ENCODE data around the gene ZNF24.
A peak's percentile ranks its signal among the peaks of the same experiment; 100 is the strongest.

Gene ZNF24

GRCh38 chr18:35361570-35362321, 17.5 kb upstream of the ZNF24 start:
- H3K4me3 ChIP-seq (replicated peaks in 1 of 2; ENCODE audit: low read depth in 2 of 2, low read length in 2 of 2), result no peak overlapping the region
- DNase-seq (ENCODE audit: low read depth in 2 of 2), result no peak
- TF ChIP-seq CTCF (IDR thresholded peaks at IDR 0.05; ENCODE audit: low read depth, low read length), result no peak

- peak overlapping the region in 1 of 2 donors; percentile 28 for H3K4me3 ChIP-seq (replicated peaks in 1 of 2; ENCODE audit: low read depth in 2 of 2, low read length in 2 of 2)
- DNase-seq (ENCODE audit: low read depth in 2 of 2), result peak; percentile 88 to 92
- peak; percentile 79 for TF ChIP-seq CTCF (IDR thresholded peaks at IDR 0.05; ENCODE audit: low read depth, low read length)
Measured at GRCh38 chr18:35355140-35355618, 11.0 kb upstream of the ZNF24 start.

- TF ChIP-seq CTCF (IDR thresholded peaks at IDR 0.05; ENCODE audit: low read depth, low read length), result no peak
- DNase-seq (ENCODE audit: low read depth in 2 of 2), result no peak
- no peak overlapping the region for H3K4me3 ChIP-seq (replicated peaks in 1 of 2; ENCODE audit: low read depth in 2 of 2, low read length in 2 of 2)
Measured at GRCh38 chr18:35352778-35353177, 8.6 kb upstream of the ZNF24 start.

DNA sequence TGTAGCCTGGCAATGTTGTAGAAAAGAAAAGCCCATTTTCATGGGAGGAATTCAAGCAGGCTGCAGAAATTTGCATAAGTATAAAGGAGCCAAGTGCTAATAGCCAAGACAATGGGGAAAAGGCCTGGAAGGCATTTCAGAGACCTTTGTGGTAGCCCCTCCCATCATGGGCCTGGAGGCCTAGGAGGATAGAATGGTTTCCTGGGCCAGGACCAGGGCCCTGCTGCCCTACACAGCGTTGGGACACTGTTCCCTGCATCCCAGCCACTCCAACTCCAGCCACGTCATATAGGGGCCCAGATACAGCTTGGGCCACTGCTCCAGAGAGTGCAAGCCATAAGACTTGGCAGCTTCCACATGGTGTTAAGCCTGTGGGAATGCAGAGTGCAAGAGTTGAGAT, 8.1 kb upstream of the ZNF24 start:
- H3K4me3 ChIP-seq (replicated peaks in 1 of 2; ENCODE audit: low read depth in 2 of 2, low read length in 2 of 2), result no peak overlapping the region

GRCh38 chr18:35348001-35348400, 3.8 kb upstream of the ZNF24 start:
- H3K4me3 ChIP-seq (replicated peaks in 1 of 2; ENCODE audit: low read depth in 2 of 2, low read length in 2 of 2), result no peak overlapping the region
- DNase-seq (ENCODE audit: low read depth in 2 of 2), result no peak
- TF ChIP-seq CTCF (IDR thresholded peaks at IDR 0.05; ENCODE audit: low read depth, low read length), result no peak

More for the DNA sequence above, 8.1 kb upstream of the ZNF24 start:
- TF ChIP-seq CTCF (IDR thresholded peaks at IDR 0.05; ENCODE audit: low read depth, low read length), result no peak
- DNase-seq (ENCODE audit: low read depth in 2 of 2), result no peak

- TF ChIP-seq CTCF (IDR thresholded peaks at IDR 0.05; ENCODE audit: low read depth, low read length), result no peak
- DNase-seq (ENCODE audit: low read depth in 2 of 2), result no peak
- no peak overlapping the region for H3K4me3 ChIP-seq (replicated peaks in 1 of 2; ENCODE audit: low read depth in 2 of 2, low read length in 2 of 2)
Measured at GRCh38 chr18:35345950-35346349, 1.7 kb upstream of the ZNF24 start.
